Activated naive CD4-positive, alpha-beta T cell (primary cell): ENCODE measurements around the gene MAP2K5.

Experiments
- DNase-seq, 4 experiments: peaks; one replicate each; lab custom pipeline; 2025; lab: John Stamatoyannopoulos, UW

The MAP2K5 gene

DNA sequence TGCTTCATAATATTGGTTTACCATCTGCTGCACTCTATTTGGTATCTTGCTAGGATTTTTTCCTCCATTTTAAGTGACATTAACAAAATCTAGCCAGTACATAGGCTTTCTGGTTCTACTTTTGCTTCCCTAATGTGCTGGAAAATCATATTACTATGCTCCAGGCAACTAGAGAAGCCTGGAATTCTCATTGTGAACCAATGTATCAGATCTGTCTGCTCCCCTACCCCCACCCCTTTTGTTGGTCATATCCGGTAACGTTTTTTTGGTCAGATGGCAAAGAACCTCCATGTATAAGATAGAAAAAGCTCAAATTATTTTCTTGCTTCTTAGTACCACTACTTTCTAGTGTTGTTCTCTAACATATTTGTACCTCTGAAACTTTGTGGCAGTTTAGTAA, 17.1 kb downstream of the MAP2K5 start:
- DNase-seq, result no peak

DNA sequence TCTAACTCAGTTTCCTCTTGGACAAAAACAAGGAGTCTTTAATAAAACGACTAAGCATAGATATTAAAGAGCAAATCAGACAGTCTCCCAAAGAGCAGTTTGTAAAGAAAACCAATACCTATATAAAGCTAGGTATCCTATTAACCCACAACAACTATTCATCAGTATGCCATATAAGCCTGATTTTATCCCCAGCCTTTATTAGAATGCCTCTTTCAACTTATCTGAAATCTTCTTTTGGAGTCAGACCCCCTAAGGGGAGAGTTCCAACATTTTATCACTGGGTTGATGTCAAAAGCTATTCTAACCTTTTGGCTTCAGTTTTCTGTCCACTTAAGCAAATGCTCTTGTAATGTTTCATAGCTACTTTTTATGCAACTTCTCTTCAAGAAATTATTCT, 17.8 kb downstream of the MAP2K5 start:
- no peak for DNase-seq

DNA sequence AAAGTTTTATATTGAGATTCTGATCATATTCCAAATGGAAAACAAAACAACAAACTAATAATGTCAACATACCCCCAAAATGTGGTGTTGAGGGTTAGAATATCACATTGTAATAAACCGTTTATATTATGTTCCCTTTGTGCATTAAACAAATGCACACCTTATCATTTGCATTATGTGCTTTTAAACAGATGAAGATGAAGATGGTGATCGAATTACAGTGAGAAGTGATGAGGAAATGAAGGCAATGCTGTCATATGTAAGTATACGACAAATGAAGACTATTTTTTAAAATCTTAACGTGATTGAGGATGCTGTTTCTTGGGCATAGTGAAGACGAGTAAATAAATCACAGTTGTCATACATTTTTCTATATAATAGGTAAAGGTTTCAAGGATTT, 20.6 kb downstream of the MAP2K5 start:
- DNase-seq, result no peak

DNA sequence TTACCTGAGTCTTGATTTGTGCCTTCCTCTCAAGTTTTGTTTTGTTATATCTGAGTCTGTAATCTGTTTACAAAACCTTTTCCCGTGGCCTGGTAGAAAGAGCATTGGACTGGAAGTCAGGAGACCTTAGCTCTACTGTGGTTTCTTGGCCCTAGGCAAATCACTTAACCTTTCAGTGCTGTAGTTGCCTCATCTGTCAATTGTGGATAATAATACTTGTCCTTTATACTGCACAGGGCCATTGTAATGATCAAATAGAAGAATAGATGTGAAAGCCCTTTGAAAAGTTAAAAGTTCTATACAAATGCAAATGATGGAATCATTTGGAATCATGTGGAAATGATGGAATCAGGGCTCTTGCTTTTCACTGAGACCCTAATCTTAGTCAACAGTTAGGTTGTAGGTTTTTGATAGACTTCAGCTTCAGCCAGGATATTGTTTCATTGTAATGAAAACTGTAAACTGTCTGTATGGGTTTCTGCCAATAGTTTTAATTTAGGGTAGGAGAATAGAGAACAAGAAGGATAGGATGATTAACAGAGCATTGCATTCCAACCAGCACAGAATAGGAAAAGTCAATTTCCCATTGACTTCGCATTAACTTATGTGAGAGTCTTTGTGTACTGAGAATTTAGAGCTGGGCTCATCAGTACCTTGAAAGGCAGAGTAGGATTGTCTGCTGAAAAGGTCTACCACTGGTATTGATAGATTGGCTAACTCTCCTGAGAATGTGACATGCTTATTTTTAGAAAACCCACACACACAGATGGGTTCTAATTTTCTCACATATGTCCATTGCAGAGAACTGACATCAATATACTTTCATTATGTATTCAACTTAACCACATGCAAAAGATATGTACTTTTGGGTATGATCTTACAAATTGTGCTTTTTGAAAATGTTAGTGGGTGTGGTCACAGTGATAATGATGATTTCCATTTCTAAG, 21.8 kb downstream of the MAP2K5 start:
- DNase-seq, result no peak

DNA sequence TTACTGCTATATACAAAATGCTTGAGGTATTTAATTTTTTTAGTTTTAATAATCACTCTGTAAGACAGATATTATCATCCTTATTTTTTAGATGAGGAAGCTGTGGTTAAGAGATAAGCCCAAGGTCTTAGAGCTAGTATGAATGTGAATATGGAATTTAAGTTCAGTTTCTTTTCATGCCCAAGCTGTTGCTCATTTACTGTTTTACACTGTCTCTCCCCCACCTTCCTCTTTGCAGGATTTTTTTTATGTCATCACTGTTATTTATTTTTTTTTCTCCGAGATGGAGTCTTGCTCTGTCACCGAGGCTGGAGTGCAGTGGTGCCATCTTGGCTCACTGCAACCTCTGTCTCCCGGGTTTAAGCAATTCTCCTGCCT, 22.5 kb downstream of the MAP2K5 start:
- no peak for DNase-seq

DNA sequence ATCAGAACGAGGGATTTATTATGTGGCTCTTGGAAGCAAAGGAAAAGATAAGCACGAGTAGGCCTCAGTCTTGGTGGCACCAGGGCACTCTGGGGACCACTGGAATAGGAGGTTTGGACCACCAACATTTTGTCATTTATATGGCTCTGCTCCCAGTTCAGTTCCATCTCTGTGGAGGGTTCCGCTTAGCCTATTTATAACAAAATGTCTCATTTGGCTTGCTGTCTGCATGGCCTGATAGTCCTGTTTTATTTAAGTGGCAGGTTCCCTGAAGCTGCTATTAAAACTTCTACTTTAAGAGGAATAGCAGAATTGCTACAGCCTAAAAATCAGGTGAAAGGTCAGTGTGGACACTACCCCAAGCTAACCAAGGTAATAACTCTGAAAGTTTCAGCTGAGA, 27.2 kb downstream of the MAP2K5 start:
- DNase-seq, result no peak

DNA sequence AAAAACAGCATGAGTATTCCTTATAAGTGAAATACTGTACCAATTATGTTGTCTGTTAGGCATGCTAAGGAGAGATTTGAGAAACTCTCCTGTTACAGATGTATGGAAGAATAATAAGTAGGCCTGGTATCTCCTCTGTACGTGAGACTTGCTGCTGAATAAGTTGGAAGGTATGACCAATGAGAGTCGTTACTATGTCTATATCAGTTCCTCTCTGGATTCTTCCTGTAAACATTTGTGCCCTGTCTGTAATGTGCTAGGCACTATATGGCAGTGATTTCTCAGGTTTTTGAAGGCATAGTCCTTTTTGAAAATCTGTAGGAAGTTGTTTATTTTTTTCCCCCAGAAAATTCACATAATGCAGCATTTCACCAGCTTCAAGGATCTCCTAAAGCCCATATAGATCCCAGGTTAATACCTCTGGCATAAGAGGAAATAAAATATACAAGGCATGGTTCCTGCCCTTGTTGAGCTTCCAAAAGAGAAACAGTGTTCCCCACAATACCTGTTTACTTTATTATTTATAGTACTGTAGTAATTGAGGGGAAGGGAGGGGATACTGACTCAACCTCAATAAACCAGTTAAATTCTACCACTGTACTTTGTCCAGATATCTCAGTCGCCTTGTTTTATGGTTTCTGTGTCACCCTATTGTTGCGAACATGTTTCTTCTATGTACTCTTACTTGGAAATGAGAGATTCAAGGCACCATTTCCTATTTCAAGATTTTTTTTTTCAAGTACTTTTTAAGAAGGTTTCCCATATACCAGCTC, 28.6 kb downstream of the MAP2K5 start:
- DNase-seq, result no peak

DNA sequence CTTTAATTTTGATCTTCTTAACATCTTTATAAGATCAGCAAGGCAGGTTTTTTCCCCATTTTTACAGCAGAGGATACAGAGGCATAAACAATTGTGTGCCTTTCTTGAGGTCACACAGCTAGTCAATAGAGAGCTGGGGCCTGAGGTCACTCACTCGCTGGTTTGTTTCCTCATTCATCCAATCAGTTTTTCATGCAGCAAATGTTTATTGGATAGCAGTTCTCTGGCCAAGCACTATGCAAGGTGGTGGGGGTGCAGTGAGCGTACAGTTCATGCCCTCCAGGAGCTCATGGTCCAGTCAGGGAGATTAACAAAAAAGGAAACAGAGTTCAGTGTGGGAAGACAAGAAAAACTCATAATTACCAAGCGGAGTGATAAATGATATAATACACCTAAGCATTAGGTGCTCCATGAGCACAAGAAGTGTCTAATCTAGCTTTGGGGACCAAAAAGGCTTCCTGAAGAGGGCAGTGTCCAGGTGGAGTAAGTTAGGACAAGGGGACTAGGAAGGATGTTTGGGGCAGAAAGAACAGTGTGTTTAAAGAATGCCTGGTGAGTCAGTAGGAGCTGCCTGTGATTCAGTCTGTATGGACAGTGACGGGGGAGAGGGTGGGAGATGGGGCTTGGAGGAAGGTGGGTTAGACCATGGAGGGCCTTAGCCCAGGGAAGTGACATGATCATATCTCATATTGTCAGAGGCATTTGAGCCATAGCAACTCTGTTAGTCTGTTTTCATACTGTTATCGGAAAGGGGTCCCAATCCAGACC, 29.3 kb downstream of the MAP2K5 start:
- no peak for DNase-seq

DNA sequence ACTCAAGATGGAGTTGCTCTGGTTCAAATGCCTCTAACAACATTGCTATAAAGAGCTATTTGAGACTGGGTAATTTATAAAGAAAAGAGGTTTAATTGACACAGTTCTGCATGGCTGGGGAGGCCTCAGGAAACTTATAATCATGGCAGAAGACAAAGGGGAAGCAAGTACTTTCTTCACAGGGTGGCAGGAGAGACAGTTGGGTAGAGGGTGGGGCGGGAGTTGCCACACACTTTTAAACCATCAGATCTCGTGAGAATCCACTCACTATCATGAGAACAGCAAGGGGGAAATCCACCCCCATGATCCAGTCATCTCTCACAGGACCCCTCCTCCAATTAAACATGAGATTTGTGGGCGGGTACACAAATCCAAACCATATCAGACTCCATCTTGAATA, 30.7 kb downstream of the MAP2K5 start:
- DNase-seq, result no peak

DNA sequence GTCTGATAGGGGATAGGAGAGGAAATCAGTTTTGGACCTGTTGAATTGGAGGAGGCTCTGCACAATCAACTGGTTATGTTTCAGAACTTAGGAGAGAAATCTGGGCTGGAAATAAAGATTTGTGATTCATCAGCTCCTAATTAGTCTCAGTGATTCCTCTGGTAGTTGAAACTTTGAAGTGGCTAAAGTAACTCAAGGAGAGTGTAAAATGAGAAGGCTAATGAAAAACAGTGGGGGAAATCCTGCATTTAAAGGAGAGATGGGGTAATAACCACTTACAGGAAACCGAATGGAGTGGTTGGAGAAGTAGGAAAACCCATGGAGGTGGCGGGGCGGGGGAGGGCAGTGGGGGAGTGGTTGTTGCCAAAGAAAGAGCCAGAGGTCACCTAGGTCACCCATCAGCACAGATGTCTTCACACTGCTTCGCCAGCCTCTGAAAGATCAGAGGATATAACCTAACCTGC, 32.6 kb downstream of the MAP2K5 start:
- no peak for DNase-seq

DNA sequence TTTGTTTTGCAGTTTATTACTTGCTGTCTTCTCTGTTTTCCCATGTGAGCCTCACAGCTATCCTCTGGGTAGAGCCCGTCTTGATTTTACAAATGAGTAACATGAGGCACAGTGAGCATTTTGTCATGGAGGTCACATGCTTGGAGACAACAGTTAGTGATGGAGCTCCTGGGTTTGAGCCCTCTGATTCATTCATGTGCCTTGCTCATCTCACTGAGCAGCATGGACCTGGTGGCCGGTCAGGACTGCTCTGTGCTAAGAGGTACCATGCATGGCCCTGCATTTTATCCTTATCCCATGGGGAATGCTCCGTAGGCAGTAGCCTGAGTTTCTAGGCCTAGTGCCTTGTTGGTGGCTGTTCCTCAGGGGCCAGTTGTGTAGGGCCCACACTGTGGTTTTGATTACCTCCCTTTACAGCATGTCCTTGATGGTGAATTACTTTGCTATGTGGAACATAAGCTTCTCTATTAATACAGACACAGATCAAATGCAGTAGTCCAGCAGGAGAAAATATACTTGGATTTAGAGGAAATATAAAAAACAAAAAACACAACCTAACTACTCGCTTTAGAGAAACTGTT, 35.6 kb downstream of the MAP2K5 start:
- DNase-seq, result no peak

DNA sequence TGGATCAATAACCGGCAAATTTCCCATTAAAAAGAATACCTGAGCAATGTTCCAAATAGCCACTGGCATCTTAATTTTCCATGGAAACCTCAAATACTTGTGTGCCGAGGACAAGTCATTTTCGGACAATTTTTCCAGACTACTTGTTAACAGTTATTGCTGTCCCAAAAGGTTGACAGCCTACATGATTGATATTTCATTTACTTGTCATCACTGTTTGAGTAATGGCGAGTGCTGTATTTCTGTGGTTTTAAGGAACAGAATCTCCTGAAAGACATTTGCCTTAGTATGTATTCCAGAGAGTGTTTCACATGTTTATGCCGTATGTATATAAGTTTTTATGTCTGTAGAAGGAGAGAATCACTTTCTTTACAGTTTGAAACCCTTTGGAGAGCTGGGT, 36.7 kb downstream of the MAP2K5 start:
- DNase-seq, result no peak

DNA sequence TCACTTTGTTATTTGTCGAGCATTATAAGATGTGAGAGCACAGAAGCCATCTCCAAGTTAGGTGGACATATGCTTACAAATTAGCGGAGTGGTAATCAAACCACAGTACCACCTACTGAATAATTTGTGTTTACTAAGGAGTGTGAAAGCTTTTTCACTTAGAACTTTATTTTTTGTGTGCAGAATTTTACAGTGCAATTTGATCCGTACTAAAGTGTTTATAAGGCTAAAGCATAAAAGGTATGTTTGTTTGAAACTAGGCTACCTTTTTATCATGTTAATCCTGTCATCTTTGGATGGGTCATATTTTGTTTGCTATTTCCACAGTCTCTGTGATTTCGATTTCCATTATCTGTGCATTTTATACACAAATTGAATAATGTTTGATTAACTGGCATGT, 37.5 kb downstream of the MAP2K5 start:
- no peak for DNase-seq

DNA sequence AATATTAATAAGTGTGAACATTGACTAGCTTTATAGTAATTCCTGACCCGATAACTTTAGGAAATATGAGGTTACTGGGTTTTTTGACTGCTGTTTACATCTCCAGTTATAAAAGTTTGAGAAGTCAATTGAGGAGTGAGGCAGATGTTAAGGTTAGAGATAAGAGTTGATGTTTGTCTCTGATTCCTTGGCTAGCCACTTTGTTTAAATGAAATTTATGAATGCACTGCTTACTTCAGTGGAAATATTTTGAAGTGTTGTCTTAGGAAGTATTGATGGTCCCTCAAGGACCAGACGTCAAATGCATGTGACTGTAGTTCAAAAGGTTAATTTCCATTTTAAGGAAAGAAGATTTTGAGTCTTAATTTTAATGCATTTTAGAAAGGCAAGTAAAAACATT, 41.7 kb downstream of the MAP2K5 start:
- DNase-seq, result no peak

DNA sequence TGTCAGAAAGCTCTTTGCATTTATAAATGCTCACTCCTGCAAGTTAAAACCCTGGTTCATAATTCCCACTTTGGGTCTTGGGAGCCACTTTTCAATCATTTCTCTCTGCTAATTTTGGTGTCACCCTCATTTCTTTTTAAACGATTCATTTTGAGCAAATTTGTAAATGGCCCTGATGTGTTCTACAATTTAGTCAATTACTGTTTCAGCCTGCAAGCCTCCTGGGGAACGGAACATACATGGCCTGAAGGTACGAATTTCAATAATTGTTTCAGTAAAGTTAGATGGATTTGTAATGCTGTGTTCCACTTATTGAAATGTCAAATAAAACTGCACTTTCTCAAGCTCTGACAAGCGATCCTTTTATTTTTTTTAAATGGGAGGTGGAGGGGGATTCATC, 43.2 kb downstream of the MAP2K5 start:
- no peak for DNase-seq

DNA sequence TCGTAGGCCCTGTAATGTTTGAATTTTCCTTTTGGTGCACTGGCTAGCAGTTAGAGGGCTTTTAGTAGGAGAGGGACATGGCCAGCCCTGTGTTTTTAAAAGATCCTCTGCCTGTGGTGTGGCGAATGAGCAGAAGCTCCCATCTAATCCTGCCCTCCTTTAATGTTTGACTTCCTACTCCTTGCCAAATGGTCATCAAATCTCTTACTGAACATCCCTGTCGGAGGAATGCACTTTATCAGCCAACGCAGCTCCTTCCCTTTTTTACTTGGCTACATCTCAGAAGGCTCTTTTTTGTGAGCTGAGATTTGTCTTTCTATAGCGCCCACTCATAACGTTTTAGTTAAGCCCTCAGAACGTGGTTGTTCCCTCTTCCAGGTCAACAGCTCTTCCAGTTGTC, 44.8 kb downstream of the MAP2K5 start:
- no peak for DNase-seq

DNA sequence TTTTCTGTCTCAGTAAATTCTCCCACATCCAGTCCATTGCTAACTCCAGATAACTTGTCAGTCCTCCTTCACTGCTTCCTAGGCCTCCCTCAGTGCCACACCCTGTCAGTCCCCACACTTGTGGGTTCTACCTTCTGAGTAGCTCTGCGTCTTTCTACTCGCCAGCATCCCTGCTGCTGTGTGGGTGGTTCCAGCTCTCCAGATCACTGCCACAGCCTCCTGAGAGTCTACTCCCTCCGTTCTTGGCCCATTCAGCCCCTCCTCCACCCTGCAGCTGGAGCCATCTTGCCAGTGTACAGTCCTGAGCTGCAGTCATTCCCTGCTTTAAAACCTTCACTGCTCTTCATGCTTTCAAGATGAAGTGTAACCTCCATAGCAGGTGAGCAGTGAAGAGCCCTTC, 45.3 kb downstream of the MAP2K5 start:
- DNase-seq, result no peak

DNA sequence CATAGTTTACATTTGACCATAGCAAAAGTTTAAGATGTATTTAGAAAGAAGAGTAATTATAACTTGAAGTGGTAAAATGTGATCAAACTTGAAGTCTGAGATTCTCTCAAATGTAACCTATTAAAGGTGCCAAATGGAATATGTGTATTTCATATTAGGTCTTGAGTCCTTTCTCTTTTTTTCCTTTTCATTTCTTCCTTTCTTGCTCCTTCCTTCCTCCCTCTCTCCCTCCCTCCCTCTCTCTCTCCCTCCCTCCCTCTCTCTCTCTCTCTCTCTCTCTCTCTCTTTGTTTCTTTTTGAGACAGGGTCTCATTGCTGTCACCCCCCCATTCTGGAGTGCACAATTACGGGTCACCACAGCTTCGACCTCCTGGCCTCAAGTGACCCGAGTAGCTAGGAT, 47.7 kb downstream of the MAP2K5 start:
- no peak for DNase-seq

DNA sequence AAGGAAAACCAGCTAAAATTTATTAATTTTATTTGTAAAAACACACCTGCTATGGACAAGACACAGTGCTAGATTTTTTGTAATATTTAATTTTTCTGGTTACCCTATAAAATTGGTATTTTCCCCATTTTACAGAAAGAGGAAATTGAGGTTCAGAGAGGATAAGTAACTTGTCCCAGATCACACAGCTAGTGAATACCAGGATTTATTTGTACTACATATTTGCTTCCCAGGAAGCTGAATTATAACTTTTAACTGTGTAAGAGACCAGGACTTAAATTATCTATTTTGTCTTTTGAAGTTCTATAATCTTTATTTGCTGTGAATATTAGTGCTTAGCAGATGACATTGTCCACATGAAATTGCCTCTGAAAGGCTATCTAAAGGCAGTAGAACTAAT, 49.7 kb downstream of the MAP2K5 start:
- DNase-seq, result no peak

DNA sequence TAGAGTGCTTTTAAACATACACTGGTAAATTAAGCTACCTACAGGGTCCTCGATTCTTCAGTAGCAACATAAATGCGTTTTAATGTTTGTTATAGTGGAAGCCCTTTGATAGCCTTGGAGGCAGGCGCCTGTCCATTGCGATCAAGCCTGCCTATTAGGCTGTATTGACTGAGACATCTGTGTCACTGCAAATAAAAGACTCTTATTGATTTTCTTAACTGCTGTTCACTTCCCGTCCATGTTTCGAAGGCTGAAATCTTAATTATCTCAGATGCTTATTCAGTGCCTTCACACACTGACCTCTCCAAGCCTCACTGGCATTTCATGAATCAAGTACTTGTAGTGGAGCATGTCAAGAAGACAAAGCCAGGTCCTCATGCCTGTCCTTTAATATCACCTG, 51.1 kb downstream of the MAP2K5 start:
- no peak for DNase-seq

DNA sequence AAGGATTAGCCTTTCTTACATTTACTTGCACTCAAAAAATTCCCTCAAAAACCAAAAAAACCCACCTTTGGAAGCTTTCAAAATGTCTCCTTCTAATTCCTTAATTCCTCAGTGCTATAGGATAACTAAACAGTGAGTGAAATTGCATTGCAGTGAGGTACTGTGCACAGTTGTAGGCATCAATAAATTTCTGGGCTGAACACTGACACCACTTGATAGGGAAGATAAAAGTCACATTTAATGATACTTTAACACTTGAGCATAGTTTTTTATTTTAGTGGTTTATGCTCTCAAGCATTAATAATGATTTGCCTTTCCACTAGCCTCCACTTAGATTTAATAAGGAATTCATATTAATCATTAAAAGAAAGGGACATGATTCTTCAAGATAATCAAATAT, 52.3 kb downstream of the MAP2K5 start:
- no peak for DNase-seq

DNA sequence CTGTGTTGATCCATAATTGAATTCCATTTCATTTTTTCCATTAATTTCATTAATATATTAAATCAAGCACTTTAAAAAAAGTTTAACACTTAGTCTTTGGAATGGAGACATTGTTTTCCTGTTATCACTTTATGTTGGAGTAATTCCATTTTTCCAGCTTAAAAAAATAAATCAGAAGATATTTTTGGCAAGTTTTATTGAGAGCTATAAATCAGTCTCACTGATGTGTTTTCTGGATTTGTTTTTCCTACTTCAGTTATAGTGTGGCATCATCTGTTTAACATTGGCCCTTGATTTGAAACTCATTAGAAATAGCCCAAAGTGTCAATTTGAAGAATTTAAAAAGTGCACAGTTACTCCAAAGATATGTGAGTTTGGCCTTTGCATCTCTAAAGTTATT, 53.1 kb downstream of the MAP2K5 start:
- no peak for DNase-seq
